ENCODE results near the gene HMGB4. TPM values are rescaled to one million over a fixed set of nuclear protein-coding genes. Genes with fewer than 3 reads are reported as not detected.

The HMGB4 gene
- not detected in 2 replicates for polyA plus RNA-seq (2011; rRNA removed)
- not detected in 2 replicates for polyA minus RNA-seq (2011; rRNA and poly(A)+ RNA removed)

- H3K4me3 ChIP-seq (ENCODE audit: low read depth, low read length) = no peak within 1 kb of the TSS
- TF ChIP-seq, protein P1, sequence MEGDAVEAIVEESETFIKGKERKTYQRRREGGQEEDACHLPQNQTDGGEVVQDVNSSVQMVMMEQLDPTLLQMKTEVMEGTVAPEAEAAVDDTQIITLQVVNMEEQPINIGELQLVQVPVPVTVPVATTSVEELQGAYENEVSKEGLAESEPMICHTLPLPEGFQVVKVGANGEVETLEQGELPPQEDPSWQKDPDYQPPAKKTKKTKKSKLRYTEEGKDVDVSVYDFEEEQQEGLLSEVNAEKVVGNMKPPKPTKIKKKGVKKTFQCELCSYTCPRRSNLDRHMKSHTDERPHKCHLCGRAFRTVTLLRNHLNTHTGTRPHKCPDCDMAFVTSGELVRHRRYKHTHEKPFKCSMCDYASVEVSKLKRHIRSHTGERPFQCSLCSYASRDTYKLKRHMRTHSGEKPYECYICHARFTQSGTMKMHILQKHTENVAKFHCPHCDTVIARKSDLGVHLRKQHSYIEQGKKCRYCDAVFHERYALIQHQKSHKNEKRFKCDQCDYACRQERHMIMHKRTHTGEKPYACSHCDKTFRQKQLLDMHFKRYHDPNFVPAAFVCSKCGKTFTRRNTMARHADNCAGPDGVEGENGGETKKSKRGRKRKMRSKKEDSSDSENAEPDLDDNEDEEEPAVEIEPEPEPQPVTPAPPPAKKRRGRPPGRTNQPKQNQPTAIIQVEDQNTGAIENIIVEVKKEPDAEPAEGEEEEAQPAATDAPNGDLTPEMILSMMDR (IDR thresholded peaks at IDR 0.05; ENCODE audit: low read depth, low read length) = no peak
- POLR2A ChIA-PET = no interaction called here
- no peak for DNase-seq (ENCODE audit: low read depth, low spot score)
- H3K9me3 ChIP-seq (ENCODE audit: control insufficient read depth, insufficient read depth, low read length) = no peaks in the 10 kb centered on the region; the same call in 1 of the 2 replicates
- CTCF ChIA-PET = no interaction called here
- H3K27ac ChIP-seq (ENCODE audit: low read depth, low read length) = no peak within 1 kb of the TSS
- H3K27me3 ChIP-seq (ENCODE audit: control insufficient read depth, insufficient read depth, low read length) = no peaks in the 10 kb centered on the region
Measured at GRCh38 chr1:33863779-33864178, at the start of gene HMGB4. TSS of gene HMGB4 (plus strand) at chr1:33864079. CDS start at chr1:33864192, 113 bp downstream.

DNA sequence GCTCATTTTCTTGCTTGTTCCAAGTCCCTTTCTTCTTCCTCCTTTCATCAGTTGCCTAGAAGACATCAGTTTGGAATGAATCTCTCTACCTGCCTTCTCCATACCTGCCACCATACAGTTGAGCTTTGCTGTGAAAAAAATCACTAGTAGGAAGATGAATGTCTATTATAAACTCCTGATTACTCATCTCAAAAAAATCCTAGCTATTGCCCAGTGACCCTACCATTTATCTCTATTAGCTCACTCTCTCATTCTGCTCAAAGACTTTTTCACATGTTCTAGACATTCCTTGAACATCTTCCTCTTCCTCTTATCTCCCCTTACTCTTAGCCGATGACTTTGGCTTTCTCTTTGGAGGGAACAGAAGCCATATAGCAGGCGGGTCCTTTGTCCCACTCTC, 49.7 kb upstream of the HMGB4 start:
- CTCF ChIA-PET = no interaction called here
- no peak overlapping the region for H3K27ac ChIP-seq (ENCODE audit: low read depth, low read length)

GRCh38 chr1:33815061-33815460, 48.8 kb upstream of the HMGB4 start:
- ChIA-PET CTCF (interaction anchor here (0.5 to 1.6 kb wide), 3 partner anchors 347 to 608 kb away, joined by 3 to 5 read pairs (median 3); no protein-coding TSS in a partner anchor), POLR2A (interaction anchor here (0.9 kb wide), 1 partner anchor 36 kb away, joined by 4 read pairs; no protein-coding TSS in a partner anchor)
- peak; percentile 61 for DNase-seq (ENCODE audit: low read depth, low spot score)
- H3K9me3 ChIP-seq (ENCODE audit: control insufficient read depth, insufficient read depth, low read length) = peaks cover 4% of the 10 kb centered on the region
- H3K27me3 ChIP-seq (ENCODE audit: control insufficient read depth, insufficient read depth, low read length) = peaks cover 8% of the 10 kb centered on the region
- no peak overlapping the region for H3K27ac ChIP-seq (ENCODE audit: low read depth, low read length)
- TF ChIP-seq, protein P1 (IDR thresholded peaks at IDR 0.05; ENCODE audit: low read depth, low read length) = no peak
- no peak overlapping the region for H3K4me3 ChIP-seq (ENCODE audit: low read depth, low read length)

More for the DNA sequence above, 49.7 kb upstream of the HMGB4 start:
- TF ChIP-seq, protein P1 (IDR thresholded peaks at IDR 0.05; ENCODE audit: low read depth, low read length) = no peak
- POLR2A ChIA-PET = interaction anchor here (0.7 kb wide), 1 partner anchor 10 kb away, joined by 3 read pairs; no protein-coding TSS in a partner anchor
- peaks cover 8% of the 10 kb centered on the region for H3K27me3 ChIP-seq (ENCODE audit: control insufficient read depth, insufficient read depth, low read length)
- no peak for DNase-seq (ENCODE audit: low read depth, low spot score)
- no peak overlapping the region for H3K4me3 ChIP-seq (ENCODE audit: low read depth, low read length)
- H3K9me3 ChIP-seq (ENCODE audit: control insufficient read depth, insufficient read depth, low read length) = peaks cover 4% of the 10 kb centered on the region; the same call in 1 of the 2 replicates

GRCh38 chr1:33818071-33818470, 45.8 kb upstream of the HMGB4 start:
- Histone ChIP-seq H3K9me3 (ENCODE audit: control insufficient read depth, insufficient read depth, low read length) (peaks cover 4% of the 10 kb centered on the region), H3K27ac (ENCODE audit: low read depth, low read length) (no peak overlapping the region), H3K4me3 (ENCODE audit: low read depth, low read length) (no peak overlapping the region), H3K27me3 (ENCODE audit: control insufficient read depth, insufficient read depth, low read length) (peaks cover 5% of the 10 kb centered on the region)
- POLR2A ChIA-PET = no interaction called here
- CTCF ChIA-PET = no interaction called here
- TF ChIP-seq, protein P1 (IDR thresholded peaks at IDR 0.05; ENCODE audit: low read depth, low read length) = no peak
- no peak for DNase-seq (ENCODE audit: low read depth, low spot score)

DNA sequence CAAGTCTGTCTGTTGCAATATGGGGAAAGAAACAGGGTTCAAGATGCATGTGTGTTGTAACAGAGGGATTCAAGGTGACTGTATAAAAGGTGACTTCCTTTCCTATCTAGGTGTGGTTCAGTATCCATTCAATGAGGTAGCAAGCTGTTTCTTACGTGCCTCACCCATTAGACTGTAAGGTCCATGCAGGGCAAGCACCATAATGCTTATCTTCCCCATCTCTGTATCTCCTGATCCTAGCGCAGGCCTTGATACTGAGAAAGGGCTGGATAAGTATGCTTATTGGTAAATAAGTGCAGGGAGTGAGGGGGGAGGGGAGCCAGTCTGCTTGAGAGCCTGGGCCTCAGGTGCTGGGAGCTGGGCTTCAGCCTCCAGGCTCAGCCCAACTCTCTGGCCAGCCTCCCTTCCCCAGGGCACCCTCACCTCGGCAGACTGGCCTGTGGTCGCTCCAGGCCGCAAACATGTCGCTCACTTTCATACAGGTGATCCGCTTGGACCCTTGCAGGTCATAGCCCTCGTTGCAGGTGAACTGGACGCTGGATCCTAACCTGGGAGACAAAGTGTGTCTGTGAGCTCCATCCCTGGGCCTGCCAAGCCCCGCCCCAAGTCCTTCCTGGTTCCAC, 44.5 kb upstream of the HMGB4 start:
- ChIA-PET POLR2A (no interaction called here), CTCF (no interaction called here)
- Histone ChIP-seq H3K4me3 (ENCODE audit: low read depth, low read length) (no peak overlapping the region), H3K27ac (ENCODE audit: low read depth, low read length) (no peak overlapping the region), H3K27me3 (ENCODE audit: control insufficient read depth, insufficient read depth, low read length) (peaks cover 4% of the 10 kb centered on the region), H3K9me3 (ENCODE audit: control insufficient read depth, insufficient read depth, low read length) (peaks cover 4% of the 10 kb centered on the region)
- TF ChIP-seq, protein P1 (IDR thresholded peaks at IDR 0.05; ENCODE audit: low read depth, low read length) = no peak
- no peak for DNase-seq (ENCODE audit: low read depth, low spot score)

Data from AG04450 (cell line).